Fibroblast of lung (primary cell): ENCODE results near the gene KRT3. TPM values are rescaled to one million over a fixed set of nuclear protein-coding genes. Genes with fewer than 3 reads are reported as not detected.

Experiments
- DNase-seq, 2 donors: peaks; one replicate each; pipeline versions ENCODE4 v3.0.0 to v3.0.0-alpha.2; 2010; ENCODE audit warnings: low read depth in 2 of 2
- H2AFZ ChIP-seq: 2 replicates; pipeline ENCODE4 v1.5.1; 2012; ENCODE audit warnings: low read length, control low read depth, inconsistent platforms
- H3K27ac ChIP-seq: 2 replicates; pipeline ENCODE4 v1.5.1; 2011; ENCODE audit warnings: low read length, control low read depth; ENCODE audit not compliant: insufficient read depth
- H3K27me3 ChIP-seq: 2 replicates; pipeline ENCODE4 v1.5.1; 2011; ENCODE audit warnings: mild to moderate bottlenecking, low read length; ENCODE audit not compliant: control insufficient read depth, insufficient read depth
- H3K36me3 ChIP-seq: 2 replicates; pipeline ENCODE4 v1.5.1; 2011; ENCODE audit warnings: low read length; ENCODE audit not compliant: control insufficient read depth, insufficient read depth
- H3K4me1 ChIP-seq: 2 replicates; pipeline ENCODE4 v1.5.1; 2011; ENCODE audit warnings: low read length; ENCODE audit not compliant: control insufficient read depth, insufficient read depth; ENCODE audit errors: extremely low read depth
- H3K4me2 ChIP-seq: 2 replicates; pipeline ENCODE4 v1.5.1; 2011; ENCODE audit warnings: low read length, control low read depth; ENCODE audit not compliant: insufficient read depth; ENCODE audit errors: extremely low read depth
- H3K4me3 ChIP-seq, 4 experiments: fragments of 200-600 bp in 1 of 4; sonication (generic) in 1 of 4; replicated peaks in 1 of 4; 2 replicates each; pipeline ENCODE4 v1.5.1; 2011 to 2016; ENCODE audit warnings: low read length in 4 of 4, low read depth in 3 of 4, mild to moderate bottlenecking in 3 of 4, control low read depth in 2 of 4, inconsistent platforms in 1 of 4, mixed read lengths in 1 of 4; ENCODE audit not compliant: insufficient read depth in 1 of 4; ENCODE audit errors: control extremely low read depth in 1 of 4
- H3K79me2 ChIP-seq: 2 replicates; pipeline ENCODE4 v1.5.1; 2012; ENCODE audit warnings: mild to moderate bottlenecking, low read length, inconsistent platforms; ENCODE audit not compliant: control insufficient read depth, insufficient read depth
- H3K9ac ChIP-seq: 2 replicates; pipeline ENCODE4 v1.5.1; 2011; ENCODE audit warnings: mild to moderate bottlenecking, low read length, control low read depth; ENCODE audit not compliant: insufficient read depth
- H3K9me3 ChIP-seq: 2 replicates; pipeline ENCODE4 v1.5.1; 2012; ENCODE audit warnings: low read depth, low read length; ENCODE audit not compliant: control insufficient read depth, insufficient read depth
- H4K20me1 ChIP-seq: 2 replicates; pipeline ENCODE4 v1.5.1; 2011; ENCODE audit warnings: low read length; ENCODE audit not compliant: control insufficient read depth, insufficient read depth; ENCODE audit errors: extremely low read depth
- EZH2 ChIP-seq: IDR thresholded peaks from 2 replicates; pipeline ENCODE4 v1.5.1; 2012; ENCODE audit warnings: low read length, control low read depth, mild to moderate bottlenecking; ENCODE audit errors: missing control alignments
- polyA plus RNA-seq, 2 donors: library from polyadenylated mRNA; depleted of rRNA in 1 of 2; stranded (reverse) in 1 of 2; unstranded in 1 of 2; fragments of >200 nt; gene quantifications; 2 replicates each; pipeline ENCODE4 v1.2.1, GENCODE V29; 2011 to 2012; ENCODE audit warnings: missing spikeins in 1 of 2
- total RNA-seq: library from RNA; depleted of rRNA; stranded (reverse); fragments of >200 nt; gene quantifications from 2 replicates; pipeline ENCODE4 v1.2.1, GENCODE V29; 2014
- TF ChIP-seq, protein P1 (sequence below), 2 donors: IDR thresholded peaks in 1 of 2; conservative IDR thresholded peaks in 1 of 2; 1 replicate in 1 of 2; 2 replicates in 1 of 2; pipeline ENCODE4 v1.5.1; 2011 to 2012; ENCODE audit warnings: low read length in 2 of 2, control low read depth in 1 of 2, inconsistent platforms in 1 of 2, low read depth in 1 of 2, mild to moderate bottlenecking in 1 of 2

The KRT3 gene
- total and polyA plus RNA-seq, 2 donors (not counting 1 experiment from before 2014, with no cell fraction given) = not detected

DNA sequence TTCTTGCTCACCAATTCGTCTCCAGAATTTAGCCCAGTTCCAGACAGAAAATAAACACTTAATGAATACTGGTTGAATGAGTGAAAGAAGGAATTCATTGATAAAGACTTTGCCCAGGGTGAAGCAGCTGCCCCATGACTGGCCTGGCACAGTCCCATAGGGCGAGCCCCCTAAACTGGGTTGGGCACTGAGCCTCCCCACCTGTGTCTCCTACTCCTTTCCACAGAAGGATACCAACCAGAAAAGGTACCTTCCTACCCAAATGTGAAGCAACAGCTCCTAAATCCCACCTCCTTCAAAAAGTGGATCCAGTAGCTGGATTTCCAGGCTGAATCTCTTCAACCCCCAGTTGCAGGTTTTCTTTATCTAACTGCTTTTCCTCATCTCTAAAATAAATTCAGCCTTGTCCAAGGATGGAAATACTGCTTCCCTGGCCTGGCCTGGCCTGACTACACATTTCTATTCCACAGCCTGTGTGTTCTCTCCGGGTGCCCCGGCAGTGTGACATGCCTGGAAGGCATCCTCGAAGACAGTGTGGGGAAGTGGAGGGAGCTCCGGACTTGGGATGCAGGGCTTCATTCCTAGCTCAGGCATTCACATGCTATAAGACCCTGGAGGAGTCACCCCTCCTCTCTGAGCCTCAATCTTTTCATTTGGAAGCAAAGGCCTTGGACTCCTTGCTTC lies 7.6 kb downstream of the KRT3 start:
- Histone ChIP-seq H3K27me3 (peaks cover 17% of the 10 kb centered on the region), H2AFZ (no peak overlapping the region), H3K36me3 (no peaks in the 10 kb centered on the region), H3K27ac (no peak overlapping the region), H3K4me1 (no peaks in the 10 kb centered on the region), H3K9ac (no peak overlapping the region), H3K9me3 (no peaks in the 10 kb centered on the region), H3K4me2 (no peak overlapping the region), H4K20me1 (no peaks in the 10 kb centered on the region), H3K4me3 (no peak overlapping the region), H3K79me2 (no peaks in the 10 kb centered on the region)
- TF ChIP-seq EZH2 = no peak
- TF ChIP-seq, protein P1, sequence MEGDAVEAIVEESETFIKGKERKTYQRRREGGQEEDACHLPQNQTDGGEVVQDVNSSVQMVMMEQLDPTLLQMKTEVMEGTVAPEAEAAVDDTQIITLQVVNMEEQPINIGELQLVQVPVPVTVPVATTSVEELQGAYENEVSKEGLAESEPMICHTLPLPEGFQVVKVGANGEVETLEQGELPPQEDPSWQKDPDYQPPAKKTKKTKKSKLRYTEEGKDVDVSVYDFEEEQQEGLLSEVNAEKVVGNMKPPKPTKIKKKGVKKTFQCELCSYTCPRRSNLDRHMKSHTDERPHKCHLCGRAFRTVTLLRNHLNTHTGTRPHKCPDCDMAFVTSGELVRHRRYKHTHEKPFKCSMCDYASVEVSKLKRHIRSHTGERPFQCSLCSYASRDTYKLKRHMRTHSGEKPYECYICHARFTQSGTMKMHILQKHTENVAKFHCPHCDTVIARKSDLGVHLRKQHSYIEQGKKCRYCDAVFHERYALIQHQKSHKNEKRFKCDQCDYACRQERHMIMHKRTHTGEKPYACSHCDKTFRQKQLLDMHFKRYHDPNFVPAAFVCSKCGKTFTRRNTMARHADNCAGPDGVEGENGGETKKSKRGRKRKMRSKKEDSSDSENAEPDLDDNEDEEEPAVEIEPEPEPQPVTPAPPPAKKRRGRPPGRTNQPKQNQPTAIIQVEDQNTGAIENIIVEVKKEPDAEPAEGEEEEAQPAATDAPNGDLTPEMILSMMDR (conservative IDR thresholded peaks at IDR 0.05 in 1 of 2, IDR thresholded peaks at IDR 0.05 in 1 of 2; ENCODE audit: low read depth in 1 of 2, low read length in 2 of 2) = no peak
- no peak for DNase-seq

DNA sequence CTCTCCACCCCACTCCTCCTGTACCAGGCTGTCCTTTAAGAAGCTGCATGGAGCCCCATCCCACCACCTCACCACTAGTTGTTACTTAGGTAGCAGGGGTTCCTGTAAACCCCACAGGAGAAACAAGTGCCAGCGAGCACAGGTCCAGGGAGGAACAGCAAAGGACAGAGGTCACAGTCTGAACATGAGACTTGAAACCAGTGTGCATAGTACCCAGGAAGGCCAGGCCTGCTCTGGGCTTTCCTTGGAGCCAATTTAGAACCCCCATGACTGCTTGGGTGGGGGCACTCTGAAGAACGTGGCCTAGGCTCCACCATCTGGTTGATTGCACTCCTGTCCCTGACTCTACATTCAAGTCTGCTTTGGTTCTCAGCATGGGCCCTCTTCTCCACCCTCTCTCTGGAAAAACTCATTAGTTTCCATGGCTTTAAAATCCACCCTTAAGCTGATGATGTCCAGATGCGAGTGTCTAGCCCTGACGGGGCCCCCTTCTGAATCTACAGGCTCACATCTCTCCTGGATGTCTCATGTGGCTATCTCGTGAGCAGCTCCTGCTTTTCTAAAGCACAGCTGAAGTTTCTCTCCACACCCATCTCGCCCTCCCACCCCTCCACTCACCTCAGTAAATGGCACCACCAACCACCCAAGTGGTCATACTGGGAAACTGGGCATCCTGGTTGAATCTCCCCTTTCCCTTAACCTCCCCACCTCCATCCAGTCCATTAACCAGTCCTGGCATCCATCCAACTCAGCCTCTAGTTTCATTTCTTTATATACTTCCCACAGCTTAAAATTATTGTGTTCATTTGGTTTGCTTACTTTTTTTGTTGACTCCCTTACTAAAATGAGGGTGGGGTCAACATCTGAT lies 8.4 kb downstream of the KRT3 start:
- Histone ChIP-seq H3K9ac (no peak overlapping the region), H3K27me3 (peaks cover 17% of the 10 kb centered on the region), H3K27ac (no peak overlapping the region), H3K9me3 (no peaks in the 10 kb centered on the region), H3K4me2 (no peak overlapping the region), H3K4me1 (no peaks in the 10 kb centered on the region), H3K36me3 (no peaks in the 10 kb centered on the region), H4K20me1 (no peaks in the 10 kb centered on the region), H2AFZ (no peak overlapping the region), H3K79me2 (no peaks in the 10 kb centered on the region), H3K4me3 (no peak overlapping the region)
- TF ChIP-seq, protein P1 (conservative IDR thresholded peaks at IDR 0.05 in 1 of 2, IDR thresholded peaks at IDR 0.05 in 1 of 2; ENCODE audit: low read depth in 1 of 2, low read length in 2 of 2) = no peak
- no peak for DNase-seq

DNA sequence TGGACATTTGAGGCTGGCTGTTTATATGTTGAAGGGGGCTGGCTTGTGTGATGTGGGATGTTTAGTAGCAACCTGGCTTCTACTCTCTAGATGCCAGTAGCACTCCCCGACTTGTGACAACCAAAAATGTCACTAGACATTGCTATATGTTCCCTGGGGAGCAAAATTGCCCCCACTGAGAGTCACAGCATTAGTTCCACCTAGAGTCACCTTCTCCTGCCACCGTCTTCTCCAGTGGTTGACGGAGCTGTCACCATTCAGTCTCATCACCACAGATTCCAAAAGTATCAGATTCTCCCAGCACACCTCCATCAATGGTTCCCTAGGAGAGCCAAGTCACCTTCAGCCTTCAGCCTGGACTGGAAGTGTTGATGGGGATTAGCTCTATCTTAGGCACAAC lies 11.0 kb downstream of the KRT3 start:
- Histone ChIP-seq H3K4me2 (no peak overlapping the region), H3K4me3 (no peak overlapping the region), H3K9ac (no peak overlapping the region), H3K27me3 (peaks cover 14% of the 10 kb centered on the region), H3K27ac (no peak overlapping the region), H4K20me1 (no peaks in the 10 kb centered on the region), H3K9me3 (no peaks in the 10 kb centered on the region), H3K36me3 (no peaks in the 10 kb centered on the region), H3K4me1 (no peaks in the 10 kb centered on the region), H3K79me2 (no peaks in the 10 kb centered on the region), H2AFZ (no peak overlapping the region)
- DNase-seq = no peak
- no peak for TF ChIP-seq EZH2
- TF ChIP-seq, protein P1 (conservative IDR thresholded peaks at IDR 0.05 in 1 of 2, IDR thresholded peaks at IDR 0.05 in 1 of 2; ENCODE audit: low read depth in 1 of 2, low read length in 2 of 2) = no peak
